Measurements from ENCODE around the gene ZFR.
"Not testable (repeated sequence)": the region's sequence is repeated elsewhere in the genome, so short reads cannot be mapped to it uniquely, and the experiment has no call there.

ZFR gene

DNA sequence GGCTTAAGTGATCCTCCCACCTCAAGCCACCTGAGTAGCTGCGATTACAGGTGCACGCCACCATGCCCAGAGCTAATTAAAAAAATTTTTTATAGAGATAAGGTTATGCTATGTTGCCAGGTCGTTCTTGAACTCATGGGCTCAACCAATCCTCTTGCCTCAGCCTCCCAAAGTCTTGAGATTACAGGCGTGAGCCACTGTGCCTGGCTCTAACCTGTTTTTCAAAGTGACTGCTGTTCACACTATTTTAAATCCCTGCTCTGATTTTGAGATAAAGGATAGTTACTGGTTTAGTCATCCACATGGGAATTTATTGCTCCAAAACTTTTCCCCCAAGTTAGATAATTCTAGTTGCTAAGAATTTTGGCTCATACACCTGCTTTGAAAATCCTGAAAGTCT lies 83.6 kb downstream of the ZFR start:
- no peak for DNase-seq (ENCODE audit: low read depth in 2 of 2)

DNA sequence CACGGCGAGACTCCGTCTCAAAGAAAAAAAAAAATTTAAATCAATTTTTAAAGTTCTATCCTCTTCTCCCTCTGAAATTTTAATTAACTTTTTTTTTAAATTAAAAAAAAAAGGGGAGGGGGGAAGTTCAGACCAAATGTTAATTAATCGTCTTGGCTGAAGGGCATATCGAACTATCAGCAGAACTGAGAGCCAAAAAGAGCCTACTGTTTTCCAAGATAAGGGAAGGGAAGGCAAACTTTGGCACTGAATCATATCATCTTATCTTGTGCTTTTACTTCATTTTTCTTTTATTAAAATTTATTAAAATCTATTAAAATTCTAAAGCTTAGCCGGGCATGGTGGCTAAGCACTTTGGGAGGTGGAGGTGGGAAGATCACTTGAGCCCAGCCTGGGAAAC lies 85.9 kb downstream of the ZFR start:
- DNase-seq (ENCODE audit: low read depth in 2 of 2), result no peak

DNA sequence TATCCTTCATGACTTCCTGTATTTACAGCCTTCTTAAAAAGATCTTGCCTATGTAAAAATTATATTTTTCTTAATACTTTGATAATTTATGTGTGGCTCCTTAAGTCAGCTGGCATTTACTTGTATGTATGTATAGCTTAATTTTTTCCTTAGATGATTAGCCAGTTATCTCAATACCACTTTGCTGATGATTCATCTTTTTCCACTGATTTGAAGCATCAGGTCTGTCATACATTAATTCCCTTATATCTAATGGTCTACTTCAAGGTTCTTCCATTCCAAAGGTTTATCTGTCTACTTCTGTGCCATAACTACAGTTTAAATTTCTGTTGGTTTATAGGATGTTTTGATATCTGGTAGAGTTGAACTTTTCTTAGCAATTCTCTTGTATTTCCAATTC lies 86.9 kb downstream of the ZFR start:
- no peak for DNase-seq (ENCODE audit: low read depth in 2 of 2)

DNA sequence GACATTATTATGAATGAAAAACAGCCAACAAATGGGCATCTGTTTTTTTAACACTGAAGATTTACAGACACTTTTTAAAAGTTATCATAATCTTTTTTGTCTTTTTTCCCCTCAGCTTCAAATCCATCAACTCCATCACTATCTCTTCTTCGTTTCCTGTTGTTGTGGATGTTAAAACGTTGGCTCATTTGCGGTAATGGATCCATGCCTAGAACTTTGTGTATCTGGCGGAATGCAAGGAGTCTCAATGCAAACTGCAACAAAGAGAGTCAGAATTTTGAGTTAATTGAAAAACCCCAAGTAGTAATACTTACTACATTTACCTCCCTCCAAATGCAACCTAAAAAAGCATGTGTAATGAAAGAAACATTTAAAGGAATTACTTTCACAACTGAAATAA lies 88.9 kb downstream of the ZFR start:
- DNase-seq (ENCODE audit: low read depth in 2 of 2), result no peak

DNA sequence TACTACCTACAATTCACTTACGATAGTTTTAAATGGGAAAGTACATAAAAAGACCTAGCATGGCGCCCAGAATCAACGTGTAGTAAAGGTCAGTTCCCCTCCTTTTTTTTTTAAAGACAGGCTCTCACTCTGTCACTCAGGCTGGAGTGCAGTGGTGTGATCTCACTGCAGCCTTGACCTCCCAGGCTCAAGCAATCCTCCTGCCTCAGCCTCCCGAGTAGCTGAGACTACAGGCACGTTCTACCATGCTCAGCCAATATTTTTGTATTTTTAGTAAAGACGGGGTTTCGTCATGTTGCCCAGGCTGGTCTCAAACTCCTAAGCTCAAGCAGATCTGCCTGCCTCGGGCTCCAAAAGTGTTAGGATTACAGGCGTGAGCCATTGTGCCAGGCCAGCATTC lies 91.1 kb downstream of the ZFR start:
- no peak for DNase-seq (ENCODE audit: low read depth in 2 of 2)

DNA sequence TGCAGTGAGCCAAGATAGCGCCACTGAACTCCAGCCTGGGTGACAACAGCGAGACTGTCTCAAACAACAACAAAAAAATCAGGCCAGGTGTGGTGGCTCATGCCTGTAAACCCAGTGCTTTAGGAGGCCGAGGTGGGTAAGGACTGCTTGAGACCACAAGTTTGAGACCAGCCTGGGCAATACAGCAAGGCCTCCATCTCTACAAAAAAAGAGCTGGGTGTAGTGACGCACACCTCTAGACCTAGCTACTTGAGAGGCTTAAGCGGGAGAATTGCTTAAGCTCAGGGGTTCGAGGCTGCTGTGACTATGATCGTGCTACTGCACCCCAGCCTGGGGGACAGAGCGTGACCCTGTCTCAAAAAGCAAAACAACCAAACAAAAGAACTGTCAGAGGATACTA lies 91.9 kb downstream of the ZFR start:
- no peak for DNase-seq (ENCODE audit: low read depth in 2 of 2)

DNA sequence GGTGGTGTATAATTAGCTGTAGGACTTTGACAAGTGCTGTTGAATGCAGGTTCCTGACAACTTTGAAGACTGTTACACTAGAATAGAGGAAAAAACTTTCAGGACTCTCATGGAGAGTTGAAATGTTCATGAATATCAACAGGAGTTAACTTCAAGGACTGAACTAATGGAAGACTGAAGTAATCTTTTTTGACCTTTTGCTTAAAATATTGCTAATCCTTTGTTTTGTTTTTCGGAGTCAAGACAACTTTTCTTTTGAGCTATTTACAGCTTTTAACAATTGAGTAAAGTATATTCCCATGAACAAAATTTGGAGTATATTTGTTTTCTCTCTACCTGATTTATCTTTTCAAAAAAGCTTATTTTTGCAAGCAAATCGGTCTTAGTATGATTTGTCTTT lies 97.7 kb downstream of the ZFR start:
- no peak for DNase-seq (ENCODE audit: low read depth in 2 of 2)

DNA sequence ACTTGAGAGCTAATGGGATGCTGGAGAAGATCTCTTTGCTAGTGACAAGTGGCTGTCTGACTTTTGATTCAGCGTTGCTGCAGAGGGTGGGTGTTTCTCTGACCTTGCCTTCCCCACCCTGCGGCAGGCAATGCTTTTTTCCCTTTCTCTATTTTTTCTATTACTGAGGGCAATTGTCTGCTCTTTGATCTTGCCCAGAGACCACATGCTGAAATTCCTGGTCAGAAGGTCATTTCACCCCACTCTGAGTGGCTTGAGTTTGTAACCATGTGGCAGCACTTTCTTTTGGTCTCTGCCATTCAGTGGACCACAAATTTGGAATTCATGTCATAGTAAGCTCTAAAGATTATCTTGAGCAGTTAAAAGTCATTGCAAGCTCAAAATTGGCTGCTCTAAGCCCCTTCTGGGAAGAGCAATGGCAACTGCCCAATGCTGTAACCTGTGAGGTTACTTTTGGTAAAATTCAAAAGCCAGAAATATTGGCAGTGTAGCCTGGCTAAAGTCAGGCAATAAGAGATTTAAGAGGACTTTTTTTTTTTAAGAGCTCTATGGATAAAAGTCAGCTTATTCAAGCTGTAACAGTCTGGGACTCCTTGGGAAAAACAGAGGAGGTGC lies 101.4 kb downstream of the ZFR start:
- DNase-seq (ENCODE audit: low read depth in 2 of 2), result no peak

DNA sequence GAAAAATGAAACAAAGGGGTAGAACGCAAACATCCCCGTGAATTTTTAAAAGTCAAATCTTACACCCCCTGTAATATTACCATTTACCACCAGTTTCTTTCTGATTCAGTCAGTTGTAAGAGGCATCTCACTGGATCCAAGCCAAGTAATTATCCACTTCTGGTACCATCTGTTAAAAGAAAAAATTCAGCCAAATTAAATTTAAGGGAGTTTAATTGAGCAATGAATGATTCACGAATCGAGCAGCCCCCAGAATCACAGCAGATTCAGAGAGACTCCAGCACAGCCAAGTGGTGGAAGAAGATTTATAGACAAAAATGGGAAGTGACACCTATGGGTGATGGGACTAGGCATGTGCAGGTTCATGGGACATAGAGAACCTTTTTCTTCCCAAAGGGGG lies 101.9 kb downstream of the ZFR start:
- DNase-seq (ENCODE audit: low read depth in 2 of 2), result no peak

DNA sequence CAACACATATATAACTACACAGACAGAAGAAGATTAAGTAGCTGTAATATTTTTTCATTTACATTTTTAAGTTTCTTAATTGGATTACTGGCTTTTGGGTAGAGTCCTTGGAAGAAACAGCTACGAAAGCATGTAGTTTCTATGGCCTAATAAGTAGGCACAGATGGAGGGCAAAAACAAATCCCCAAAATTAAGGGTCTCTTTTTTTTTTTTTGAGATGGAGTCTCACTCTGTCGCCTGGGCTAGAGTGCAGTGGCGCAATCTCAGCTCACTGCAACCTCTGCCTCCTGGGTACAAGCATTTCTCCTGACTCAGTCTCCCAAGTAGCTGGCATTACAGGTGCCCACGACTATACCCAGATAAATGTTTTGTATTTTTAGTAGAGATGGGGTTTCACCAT lies 104.7 kb downstream of the ZFR start:
- no peak for DNase-seq (ENCODE audit: low read depth in 2 of 2)

DNA sequence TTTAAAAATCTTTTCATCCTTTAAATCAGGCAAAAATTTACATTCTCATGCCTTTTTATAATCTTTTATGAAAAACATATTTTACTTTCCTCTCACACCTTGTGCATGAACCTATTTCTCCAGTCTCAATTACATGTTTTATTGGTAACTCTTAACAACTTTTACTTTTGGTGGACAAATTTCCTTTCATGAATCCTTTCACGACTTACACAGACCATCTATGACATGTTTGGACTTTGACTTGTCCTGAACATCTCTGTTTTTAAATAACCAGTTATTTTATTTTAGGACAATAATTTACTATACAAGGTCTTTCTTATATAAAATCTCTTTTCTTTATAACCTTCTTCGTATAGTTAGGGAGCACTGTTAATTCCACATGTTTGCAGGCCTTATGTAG lies 105.3 kb downstream of the ZFR start:
- no peak for DNase-seq (ENCODE audit: low read depth in 2 of 2)

DNA sequence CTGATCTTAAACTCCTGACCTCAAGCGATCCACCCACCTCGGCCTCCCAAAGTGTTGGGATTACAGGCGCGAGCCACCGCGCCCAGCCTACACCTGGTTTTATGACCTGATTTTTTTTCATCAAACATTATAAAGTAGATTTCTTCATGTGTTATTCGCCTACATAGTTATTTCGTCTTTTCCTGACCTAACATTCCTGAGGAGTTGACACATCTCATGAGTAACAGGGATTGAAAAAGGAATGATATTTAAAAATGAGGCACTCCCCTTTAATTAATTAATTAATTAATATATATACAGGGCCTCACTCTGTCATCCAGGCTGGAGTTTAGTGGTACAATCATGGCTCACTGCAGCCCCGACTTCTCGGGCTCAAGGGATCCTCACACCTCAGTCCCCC lies 111.6 kb downstream of the ZFR start:
- no peak for DNase-seq (ENCODE audit: low read depth in 2 of 2)

DNA sequence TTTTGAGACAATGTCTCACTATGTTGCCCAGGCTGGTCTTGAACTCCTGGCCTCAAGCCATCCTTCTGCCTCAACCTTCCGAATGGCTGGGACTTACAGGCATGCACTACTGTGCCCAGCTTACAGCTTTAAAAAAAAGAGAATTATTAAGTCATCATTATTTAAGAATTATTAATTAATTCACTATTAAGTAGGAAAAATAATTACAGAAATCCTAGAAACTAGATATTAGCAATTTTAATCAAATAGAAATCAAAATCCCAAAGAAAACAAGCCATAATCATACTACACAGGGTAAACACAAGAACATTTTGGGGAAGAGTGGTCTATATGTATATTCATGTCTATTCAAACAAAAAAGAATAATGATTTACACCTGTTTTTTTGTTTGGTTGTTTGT lies 112.2 kb downstream of the ZFR start:
- DNase-seq (ENCODE audit: low read depth in 2 of 2), result no peak

DNA sequence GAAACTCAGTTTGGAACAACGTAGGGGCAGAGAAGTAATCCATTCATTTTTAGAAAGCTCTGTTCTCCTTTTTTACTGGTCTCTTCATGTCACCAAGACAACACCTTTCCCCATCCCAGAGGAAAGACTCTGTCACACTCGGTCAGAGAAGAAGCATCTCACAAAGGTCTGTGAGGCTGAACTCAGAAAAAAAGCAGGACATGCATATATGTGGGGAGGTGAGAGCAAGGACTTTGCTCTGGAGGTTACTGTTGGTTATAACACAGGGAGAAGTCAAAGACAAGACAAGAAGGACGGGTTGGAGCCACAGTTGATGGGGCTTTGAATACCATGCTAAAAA lies 112.6 kb downstream of the ZFR start:
- DNase-seq (ENCODE audit: low read depth in 2 of 2), result no peak

DNA sequence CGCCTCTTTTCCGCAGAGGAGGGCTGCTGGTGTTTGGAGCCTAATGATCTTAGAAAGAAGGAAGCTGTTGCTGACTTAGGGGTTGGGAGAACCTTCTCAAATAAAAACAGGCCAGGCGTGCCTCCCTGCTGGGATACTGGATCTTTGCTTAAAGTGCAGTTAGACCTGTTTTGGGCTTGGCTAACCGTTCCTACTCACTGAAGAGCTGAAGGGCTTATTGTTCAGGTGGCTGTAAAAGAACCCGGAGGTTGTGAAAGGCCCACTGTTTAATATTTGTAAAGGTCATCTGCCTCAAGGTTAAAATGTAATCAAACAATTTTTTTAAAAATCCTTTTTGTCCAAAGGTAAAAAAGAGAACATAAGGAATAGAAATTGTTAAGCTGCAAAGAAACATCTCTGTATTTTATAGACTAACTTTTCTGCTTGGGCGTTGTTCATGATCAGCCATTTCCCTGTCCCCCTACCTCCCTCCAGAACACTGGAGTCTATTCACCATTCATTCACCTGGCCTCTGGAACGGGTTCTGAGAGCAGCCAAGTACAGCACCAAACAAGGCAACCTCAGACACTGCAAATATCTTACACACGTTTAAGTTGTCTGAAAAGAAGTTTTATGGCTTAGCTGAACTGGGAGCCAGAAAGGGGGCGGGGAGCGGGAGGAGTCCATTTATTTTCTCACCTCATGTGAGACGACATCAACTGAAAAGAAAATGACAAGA lies 113.2 kb downstream of the ZFR start:
- DNase-seq (ENCODE audit: low read depth in 2 of 2), result no peak

DNA sequence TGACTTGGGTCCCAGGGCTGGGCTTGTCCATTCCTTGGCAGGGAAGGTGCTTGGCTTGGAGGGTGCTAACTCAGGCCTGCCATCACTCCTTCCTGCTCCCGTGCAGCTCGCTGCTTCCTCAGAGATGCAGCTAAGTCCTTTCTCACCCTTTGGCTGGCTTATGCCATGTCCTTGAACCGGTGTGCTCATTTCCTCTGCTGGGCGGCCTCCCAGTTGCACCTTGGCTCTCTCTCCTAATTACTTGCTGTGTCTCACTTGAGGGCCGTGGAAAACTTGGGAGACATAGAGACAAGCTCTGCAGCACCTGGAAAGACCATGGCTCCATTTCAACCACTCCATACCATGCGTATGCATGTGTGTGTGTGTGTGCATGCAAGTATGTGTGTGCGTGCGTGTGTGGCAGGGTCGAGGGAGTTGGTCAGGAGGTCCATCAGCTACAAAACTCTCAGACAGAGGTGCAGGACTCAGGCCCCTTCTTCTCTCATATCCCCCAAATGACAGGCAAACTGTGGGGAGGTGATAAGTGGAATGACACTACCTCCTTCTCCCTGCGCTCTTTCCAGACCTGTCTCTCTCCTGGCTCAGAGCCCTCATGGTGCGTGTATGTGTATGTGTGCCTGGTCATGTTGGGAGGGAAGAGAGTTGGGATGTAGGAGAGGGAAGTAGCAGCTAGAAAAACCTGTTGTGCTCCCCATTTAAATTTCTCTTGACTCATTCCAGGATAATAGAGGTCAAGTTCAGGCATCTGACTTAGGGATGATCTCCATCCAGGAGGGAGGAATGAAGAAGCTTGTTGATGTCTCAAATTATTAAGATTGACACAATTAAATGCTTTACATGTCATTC lies 114.2 kb downstream of the ZFR start:
- no peak for DNase-seq (ENCODE audit: low read depth in 2 of 2)

DNA sequence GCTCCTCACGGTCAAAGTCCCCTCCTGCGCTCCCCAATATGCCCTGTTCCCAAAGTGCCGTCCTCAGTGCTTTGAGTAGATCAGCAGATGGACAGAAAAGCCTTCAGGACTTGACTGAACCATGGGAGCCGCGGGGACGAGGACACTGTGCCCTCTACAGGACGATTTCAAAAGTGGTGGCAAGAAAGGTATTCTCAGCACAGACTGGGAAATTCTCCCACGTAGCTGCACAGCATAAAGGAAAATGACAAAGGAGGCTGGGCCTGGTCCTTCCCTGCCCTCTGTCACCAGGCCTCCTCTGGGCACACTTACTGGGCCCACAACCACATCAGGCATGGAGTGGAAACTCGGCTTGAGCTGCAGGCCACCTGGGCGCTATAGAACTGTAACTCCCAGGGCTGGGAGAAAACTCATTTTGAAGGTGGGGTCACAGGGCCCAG lies 115.1 kb downstream of the ZFR start:
- peak; percentile 30 to 52 for DNase-seq (ENCODE audit: low read depth in 2 of 2)

DNA sequence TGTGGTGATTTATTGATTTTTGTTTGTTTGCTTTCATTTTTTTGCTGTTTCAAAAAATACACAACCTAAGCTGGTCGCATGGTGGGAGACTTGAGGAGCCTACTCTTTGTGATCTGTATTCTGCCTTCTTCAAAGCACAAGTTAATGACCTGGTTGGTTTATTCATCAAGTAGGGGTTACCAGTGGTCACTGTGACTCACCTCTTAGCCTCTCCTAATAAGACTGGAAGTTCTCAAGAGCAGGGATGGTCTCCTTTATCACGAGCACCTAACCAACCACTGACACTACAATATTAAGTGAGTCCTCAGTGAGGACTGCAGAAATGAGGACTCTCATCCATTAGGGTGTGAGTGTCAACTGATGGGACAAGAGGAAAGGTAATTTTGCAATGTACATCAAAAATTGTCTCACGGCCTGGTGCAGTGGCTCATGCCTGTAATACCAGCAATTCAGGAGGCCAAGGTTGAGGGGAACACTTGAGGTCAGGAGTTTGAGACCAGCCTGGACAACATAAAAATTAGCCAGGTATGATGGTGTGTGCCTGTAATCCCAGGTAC lies 118.2 kb downstream of the ZFR start:
- no peak for DNase-seq (ENCODE audit: low read depth in 2 of 2)

DNA sequence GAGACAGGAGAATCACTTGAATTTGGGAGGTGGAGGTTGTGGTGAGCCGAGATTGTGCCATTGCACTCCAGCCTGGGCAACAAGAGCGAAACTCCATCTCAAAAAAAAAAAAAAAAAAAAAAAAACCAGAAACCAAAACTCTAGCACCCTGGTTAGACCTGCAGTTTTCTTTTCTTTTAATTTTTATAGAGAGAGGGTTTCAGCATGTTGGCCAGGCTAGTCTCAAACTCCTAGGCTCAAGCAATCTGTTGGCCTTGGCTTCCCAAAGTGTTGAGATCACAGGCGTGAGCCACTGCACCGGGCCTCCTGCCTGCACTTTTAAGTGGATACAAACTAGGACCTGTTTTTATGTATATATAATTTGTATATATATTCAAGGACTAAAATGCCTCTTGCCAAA lies 118.9 kb downstream of the ZFR start:
- DNase-seq (ENCODE audit: low read depth in 2 of 2), result no peak

DNA sequence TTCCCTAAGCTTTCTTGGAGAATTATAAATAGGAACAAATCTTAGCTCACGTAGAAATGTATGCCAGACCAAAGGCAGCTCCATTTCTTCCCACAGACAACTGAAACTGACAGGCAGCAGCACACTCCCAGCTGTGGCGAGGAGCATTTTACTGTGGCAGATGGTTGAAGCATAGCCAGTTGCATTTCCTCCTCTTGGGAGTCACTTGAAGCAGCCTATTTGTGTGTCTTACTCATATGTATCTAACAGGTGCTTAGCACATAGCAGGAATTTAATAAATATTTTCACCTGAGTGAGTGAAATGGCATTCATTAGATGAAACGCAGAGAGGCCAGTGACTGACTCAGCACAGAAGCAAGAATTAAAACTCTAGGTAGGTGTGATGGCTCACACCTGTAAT lies 119.5 kb downstream of the ZFR start:
- DNase-seq (ENCODE audit: low read depth in 2 of 2), result no peak

DNA sequence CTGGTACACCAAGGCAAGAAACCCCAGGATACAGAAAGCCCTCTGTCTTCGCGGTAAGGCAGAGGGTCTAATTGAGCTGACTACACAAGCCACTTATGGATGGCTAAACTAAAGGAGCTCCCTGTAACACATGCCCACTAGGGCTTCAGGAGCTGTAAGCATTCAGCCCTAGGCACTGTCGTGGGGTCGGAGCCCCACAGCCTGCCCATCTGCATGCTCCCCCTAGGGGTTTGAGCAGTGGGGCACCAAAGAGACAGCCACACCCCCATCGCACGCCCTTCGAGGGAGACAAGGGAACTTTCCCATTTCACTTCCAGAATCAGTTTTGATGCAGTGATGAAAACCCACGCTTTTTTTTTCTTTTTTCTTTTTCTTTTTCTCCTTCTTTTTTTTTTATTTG lies 120.8 kb downstream of the ZFR start:
- DNase-seq (ENCODE audit: low read depth in 2 of 2), result no peak

DNA sequence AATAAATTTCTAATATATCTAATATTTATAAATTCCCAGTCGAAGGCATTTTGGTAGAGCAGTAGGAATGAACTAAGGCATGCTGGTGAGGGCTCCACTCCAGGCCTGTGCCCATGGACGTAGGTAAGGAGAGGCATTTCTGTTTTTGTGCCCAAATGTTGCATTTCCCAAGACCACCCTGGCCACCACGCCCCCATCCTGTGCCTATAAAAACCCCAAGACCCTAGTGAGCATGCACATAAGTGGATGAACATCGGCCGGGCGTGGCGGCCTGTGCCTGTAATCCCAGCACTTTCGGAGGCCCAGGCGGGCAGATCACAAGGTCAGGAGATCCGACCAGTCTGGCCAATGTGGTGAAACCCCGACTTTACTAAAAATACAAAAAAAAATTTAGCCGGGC lies 121.7 kb downstream of the ZFR start:
- no peak for DNase-seq (ENCODE audit: low read depth in 2 of 2)

DNA sequence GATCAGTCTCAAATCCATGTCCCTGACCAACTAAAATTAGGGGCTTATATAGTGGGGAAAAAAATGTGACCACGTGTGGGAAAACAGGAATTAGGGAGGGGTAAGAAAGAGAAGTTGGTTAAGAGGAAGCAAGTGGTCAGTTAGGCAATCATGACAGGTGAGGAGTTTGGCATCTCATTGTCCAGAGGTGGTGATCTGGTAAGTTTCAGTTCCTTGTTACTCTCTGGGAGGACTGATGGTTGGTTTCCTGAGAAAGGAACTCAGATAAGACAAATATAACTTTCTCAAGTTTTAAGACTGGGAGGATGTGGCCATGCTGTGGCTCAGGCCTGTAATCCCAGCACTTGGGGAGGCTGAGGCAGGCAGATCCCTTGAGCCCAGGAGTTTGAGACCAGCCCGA lies 122.8 kb downstream of the ZFR start:
- not testable (repeated sequence) for DNase-seq (ENCODE audit: low read depth in 2 of 2)

Measured in stimulated activated CD4-positive, alpha-beta T cell treated with anti-CD3 and anti-CD28 coated beads, Interleukin-4, amount 100 ng/mL, for 48 hours (primary cell).